ENCODE data around the gene PICK1.

PICK1 gene

DNA sequence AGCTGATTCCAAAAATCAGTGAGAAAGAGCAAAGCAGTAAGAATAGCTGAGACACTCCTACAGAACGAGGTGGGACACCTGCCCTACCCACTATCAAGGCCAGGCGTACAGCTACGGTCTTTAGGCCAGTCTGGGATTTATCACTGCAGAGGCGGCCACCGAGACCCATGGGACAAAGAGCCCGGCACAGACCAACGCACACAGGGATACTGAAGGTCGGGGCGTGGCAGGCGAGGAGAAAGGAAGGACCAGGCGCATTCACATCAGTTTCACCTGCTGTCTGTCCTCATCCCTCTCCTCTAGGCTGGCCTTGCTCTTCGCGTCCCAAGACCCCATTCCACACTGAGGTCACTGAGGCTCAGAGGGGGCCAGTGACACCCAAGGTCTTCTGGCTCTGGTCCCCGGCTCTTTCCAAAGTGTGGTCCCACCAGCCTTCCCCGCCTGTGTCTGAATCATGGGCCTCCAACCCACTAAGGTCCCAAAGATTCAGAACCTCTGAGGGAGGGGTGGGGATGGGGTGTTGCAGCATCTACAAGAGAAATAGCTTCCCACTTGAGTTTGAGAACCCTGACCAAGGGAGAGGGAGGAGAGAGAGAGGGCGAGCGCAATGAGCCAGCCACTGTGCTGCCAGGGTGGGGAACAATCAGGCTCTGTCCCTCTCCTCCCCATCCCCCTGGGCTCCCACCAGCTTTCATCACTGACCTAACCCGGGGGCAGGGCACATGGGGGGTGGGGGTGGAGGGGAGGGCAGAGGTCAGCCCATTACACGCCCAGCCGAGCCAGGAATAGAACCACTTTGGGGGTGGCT, 7.2 kb upstream of the PICK1 start:
- no peak for DNase-seq (ENCODE audit: low spot score)

GRCh38 chr22:38050720-38051119, 6.5 kb upstream of the PICK1 start:
- DNase-seq (ENCODE audit: low spot score), result no peak

DNA sequence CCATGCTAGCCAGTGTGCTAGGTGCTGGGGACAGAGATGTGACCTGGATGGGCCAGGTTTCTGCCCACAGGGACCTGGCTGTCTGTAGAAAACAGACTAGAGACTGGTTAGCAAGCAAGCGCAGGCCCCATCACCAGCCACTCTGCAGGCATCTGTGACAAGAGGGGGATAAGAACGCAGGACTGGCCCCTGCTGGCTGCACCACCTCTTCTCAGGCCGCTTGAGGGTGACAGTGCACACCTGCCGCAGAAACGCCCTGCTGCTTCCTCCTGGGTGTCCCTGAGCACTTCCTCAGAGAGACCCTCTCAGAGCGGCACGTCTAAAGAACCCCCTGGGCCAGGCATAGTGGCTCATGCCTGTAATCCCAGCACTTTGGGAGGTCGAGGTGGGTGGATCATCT, 5.9 kb upstream of the PICK1 start:
- no peak for DNase-seq (ENCODE audit: low spot score)

GRCh38 chr22:38051900-38052862, 5.0 kb upstream of the PICK1 start:
- DNase-seq (ENCODE audit: low spot score), result peak; percentile 81

GRCh38 chr22:38062791-38063190, 5.6 kb downstream of the PICK1 start:
- DNase-seq (ENCODE audit: low spot score), result no peak

- DNase-seq (ENCODE audit: low spot score), result no peak
Measured at GRCh38 chr22:38065539-38065938, 8.3 kb downstream of the PICK1 start.

- no peak for DNase-seq (ENCODE audit: low spot score)
Measured at GRCh38 chr22:38066381-38067027, 9.3 kb downstream of the PICK1 start.

GRCh38 chr22:38067028-38067415, 9.8 kb downstream of the PICK1 start:
- DNase-seq (ENCODE audit: low spot score), result no peak

GRCh38 chr22:38067761-38068360, 10.7 kb downstream of the PICK1 start:
- no peak for DNase-seq (ENCODE audit: low spot score)

DNA sequence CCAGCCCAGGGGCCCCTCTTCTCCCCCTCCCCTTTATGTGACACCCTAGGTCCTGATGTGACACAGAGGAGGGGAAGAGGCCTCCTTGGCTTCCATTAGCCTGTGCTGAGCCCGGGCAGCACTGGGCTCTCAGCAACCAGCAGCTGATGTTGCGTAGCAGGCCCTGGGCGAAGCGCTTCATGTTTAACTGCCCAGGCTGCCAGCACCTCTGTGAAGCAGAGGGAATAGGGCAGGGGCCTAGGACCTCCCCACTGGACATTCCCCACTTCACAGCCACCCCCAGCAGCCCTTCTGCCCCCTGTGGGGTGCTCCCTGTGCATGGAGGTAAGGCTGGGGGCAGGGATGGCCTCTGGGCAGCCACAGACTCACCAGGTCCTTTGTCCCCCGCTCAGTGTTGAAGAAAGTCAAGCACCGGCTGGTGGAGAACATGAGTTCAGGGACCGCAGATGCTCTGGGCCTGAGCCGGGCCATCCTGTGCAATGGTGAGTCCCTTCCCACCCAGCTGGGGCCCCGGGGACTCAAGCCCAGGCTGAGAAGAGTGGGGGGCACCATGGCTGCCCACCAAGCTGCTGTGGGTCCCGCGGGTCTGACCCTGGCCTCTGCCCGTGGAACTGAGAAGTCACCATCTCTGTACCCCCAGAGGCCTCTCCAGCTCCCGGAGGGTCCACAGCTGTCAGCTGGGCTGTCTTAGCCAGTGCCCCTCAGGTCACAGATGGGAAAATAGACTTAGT, 11.6 kb downstream of the PICK1 start:
- DNase-seq (ENCODE audit: low spot score), result no peak

DNA sequence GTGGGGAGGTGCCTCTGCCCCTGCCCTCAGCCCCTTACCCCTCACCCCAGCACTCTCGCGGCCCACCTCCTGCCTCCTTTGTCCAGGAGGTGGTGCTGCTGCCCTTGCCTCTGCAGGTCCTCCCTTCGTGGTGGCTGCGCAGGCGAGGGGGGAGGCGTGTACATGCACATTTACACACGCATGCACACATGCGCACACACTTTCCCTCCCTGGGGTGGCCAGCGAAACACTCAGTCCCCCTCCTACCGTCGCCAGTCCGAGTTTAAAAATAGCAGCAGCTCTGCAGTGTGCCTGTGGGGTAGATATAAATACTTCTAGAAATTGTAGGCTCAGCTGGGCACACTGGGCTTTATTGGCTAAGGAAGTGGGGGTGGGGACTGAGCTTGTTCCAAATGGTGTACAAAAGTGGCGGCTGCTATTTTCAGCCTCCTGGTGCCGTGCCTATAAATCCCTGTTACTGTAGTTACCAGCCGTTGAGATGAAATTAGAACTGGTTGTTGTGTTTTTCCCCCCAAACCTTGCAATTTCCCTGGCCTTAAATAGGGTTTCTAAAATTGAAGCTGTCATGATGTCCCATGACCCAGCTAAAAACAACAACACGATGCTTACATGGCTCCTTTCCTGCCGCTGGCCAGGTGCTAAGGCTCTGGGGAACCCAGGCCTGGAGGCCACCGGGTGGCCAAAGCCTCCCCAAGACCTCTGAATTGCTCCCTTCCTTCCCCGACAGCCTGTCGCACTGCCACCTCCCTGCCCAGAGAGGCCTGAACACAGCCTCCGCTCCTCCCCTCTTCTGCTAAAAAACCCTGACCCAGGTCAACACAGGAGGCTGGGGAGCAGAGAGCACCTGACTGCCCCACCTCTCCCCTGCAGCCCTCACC, 12.4 kb downstream of the PICK1 start:
- no peak for DNase-seq (ENCODE audit: low spot score)

- no peak for DNase-seq (ENCODE audit: low spot score)
Measured at GRCh38 chr22:38070250-38070921, 13.2 kb downstream of the PICK1 start.

- no peak for DNase-seq (ENCODE audit: low spot score)
Measured at GRCh38 chr22:38071421-38072321, 14.5 kb downstream of the PICK1 start.

GRCh38 chr22:38072322-38073149, 15.3 kb downstream of the PICK1 start:
- no peak for DNase-seq (ENCODE audit: low spot score)

DNA sequence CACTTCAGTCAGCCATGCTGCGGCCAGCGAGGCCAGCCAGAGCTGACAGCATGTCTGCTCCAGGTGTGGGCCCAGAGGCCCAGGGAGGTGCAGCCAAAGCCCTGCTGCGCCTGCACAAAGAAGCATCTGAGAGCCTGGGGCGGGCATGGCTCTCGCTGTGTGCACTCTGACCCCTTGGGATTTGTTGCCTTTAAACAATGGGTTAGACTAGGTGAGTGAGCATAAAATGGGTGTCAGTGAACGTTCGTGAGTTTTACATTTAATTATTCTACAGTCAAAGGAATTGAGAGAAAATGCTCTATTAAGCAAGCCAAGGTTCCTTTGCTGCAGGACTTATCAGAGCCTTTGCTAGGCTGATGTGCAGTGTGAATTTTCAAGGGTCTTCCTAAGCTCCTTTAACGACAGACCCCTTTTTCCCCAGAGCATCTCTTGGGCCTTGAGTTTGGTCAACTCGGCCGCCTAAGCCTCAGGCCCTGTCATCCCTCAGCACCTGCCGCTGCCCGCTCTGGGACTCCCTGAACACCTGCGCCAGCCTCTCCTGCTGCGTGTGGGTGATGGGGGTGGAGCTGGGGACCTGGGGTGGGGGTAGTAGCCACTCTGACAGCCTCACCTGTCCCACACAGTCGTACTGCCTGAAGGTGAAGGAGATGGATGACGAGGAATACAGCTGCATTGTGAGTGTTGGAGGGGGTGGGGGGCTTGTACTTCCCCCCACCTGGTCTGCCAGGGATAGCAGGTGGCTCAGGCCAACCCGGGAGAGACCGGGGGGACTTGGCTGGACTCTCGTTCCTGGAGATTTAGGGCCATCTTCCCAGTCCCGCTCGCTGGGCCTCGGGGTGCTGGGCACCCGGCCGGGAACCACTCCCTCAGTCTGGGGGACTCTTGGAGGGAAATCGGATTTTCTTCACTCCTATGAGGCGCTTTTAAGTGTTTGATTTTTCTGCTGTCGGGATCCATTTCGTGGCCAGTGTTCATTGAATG, 16.2 kb downstream of the PICK1 start:
- DNase-seq (ENCODE audit: low spot score), result no peak
